HG02588 (cell line): ENCODE data around the gene TPM3.
A peak's percentile ranks its signal among the peaks of the same experiment; 100 is the strongest.
"Not testable (repeated sequence)": the region's sequence is repeated elsewhere in the genome, so short reads cannot be mapped to it uniquely, and the experiment has no call there.

Source experiments
- ATAC-seq: cut with Tn5 transposase; IDR thresholded peaks from one replicate; pipeline ENCODE4 v1.9.1; 2021; ENCODE audit warnings: mild to moderate bottlenecking, moderate library complexity; ENCODE audit not compliant: unreplicated experiment

Gene TPM3

GRCh38 chr1:154191990-154192461, at the start of gene TPM3:
Gene TPM3 (minus strand): TSS chr1:154192100. CDS start chr1:154192018, 82 bp downstream.
- ATAC-seq = no peak

GRCh38 chr1:154240294-154240833, 48.5 kb upstream of the TPM3 start:
- ATAC-seq = no peak

GRCh38 chr1:154239491-154239890, 47.6 kb upstream of the TPM3 start:
- no peak for ATAC-seq

- ATAC-seq = no peak
These were observed 46.1 kb upstream of the TPM3 start for GRCh38 chr1:154237880-154238506.

- no peak for ATAC-seq
These were observed 45.5 kb upstream of the TPM3 start for GRCh38 chr1:154237435-154237834.

- no peak for ATAC-seq
These were observed 45.0 kb upstream of the TPM3 start for GRCh38 chr1:154236855-154237254.

- not testable (repeated sequence) for ATAC-seq
These were observed 41.2 kb upstream of the TPM3 start for GRCh38 chr1:154233127-154233526.

GRCh38 chr1:154231112-154231511, 39.2 kb upstream of the TPM3 start:
- not testable (repeated sequence) for ATAC-seq

- ATAC-seq = no peak
These were observed 33.5 kb upstream of the TPM3 start for GRCh38 chr1:154225370-154225769.

- no peak for ATAC-seq
These were observed 31.7 kb upstream of the TPM3 start for GRCh38 chr1:154223621-154224020.

- no peak for ATAC-seq
These were observed 31.0 kb upstream of the TPM3 start for GRCh38 chr1:154222918-154223317.

GRCh38 chr1:154222518-154222917, 30.6 kb upstream of the TPM3 start:
- ATAC-seq = no peak

GRCh38 chr1:154221278-154222001, 29.5 kb upstream of the TPM3 start:
- ATAC-seq = peak; percentile 10

GRCh38 chr1:154220970-154221277, 29.0 kb upstream of the TPM3 start:
- ATAC-seq = no peak

GRCh38 chr1:154220071-154220969, 28.4 kb upstream of the TPM3 start, which contains the start of gene UBAP2L:
Gene UBAP2L (plus strand): TSS chr1:154220955. CDS start chr1:154225124, 4,169 bp downstream.
- peak; percentile 90 for ATAC-seq

GRCh38 chr1:154219541-154219940, 27.6 kb upstream of the TPM3 start:
- no peak for ATAC-seq

- no peak for ATAC-seq
These were observed 26.6 kb upstream of the TPM3 start for GRCh38 chr1:154218545-154218944.

- no peak for ATAC-seq
These were observed 21.4 kb upstream of the TPM3 start for GRCh38 chr1:154213274-154213673.

- ATAC-seq = no peak
These were observed 20.2 kb upstream of the TPM3 start for GRCh38 chr1:154212083-154212482.

- no peak for ATAC-seq
These were observed 16.9 kb upstream of the TPM3 start for GRCh38 chr1:154208677-154209388.

GRCh38 chr1:154207262-154207661, 15.4 kb upstream of the TPM3 start:
- ATAC-seq = no peak
